HG03439 (cell line): Measurements from ENCODE around the gene BPGM.

ENCODE experiments used
- ATAC-seq: cut with Tn5 transposase; IDR thresholded peaks from one replicate; pipeline ENCODE4 v1.9.1; 2021; ENCODE audit warnings: mild to moderate bottlenecking, moderate library complexity; ENCODE audit not compliant: unreplicated experiment

BPGM gene

DNA sequence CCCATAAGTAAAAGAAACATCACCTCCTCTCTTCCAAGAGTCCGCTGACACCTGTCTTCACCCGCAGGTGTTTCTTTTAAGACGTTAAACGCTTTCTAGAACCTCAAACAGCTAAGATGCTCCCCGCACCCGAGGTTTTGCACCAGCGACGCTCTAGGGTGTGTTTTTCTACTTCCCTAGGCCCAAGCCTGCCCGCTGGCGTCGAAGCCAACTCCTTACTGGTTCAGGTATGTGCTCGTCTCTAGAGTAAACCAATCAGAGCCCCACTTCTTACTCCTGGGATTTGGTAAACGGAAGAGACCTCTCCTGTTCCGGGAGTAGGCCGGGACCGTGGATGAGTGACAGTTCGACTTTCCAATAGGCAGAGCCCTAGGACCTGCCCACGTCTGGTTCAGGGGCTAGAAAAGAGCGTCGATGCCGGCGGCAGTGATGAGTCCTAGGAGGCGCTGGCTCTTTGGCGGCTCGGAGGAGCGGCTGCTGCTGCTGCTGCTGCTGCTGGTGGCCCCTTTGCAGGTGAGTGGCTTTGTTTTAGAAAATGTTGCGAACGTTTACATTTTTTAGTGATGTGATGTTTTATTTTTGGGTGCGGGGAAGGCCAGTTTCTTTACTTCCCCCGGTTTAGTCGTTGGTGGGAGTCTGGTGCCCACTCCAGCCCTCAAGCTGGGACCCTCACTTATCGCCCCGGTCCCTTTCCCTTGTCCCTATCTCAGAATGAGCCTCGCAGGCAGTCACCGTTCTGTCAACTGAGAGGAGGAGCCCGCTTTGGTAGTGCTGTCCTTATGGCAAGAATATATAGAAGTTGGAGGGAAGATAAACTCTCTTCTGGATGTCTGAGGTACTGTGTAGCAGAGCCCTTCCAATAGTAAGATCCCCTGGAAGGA is at the start of gene BPGM:
Gene BPGM (plus strand): TSS at position 429 of the 881 bp plus-strand sequence. CDS start 14,655 bp downstream, outside the sequence.
- ATAC-seq = peak; percentile 99

DNA sequence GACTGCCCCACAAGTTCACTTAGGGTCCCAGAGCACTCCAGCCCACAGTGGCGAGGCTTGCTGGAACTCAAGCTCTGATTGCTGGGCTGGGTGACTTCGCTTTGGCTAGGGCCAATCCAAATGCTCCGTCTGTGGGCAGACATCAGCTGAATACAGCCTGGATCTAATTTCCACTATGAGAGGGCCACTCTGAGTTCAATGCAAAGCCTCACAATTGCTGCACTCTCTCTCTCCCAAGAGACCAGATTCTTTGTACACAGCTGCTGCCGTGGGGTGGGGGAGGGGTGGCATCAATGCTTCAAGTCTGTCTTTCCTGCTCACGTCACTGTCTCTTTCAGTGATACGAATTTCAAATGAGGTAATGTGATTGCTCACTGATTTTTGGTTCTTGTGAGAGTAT is 47.3 kb upstream of the BPGM start:
- no peak for ATAC-seq

GRCh38 chr7:134601459-134601858 is 45.2 kb upstream of the BPGM start:
- no peak for ATAC-seq

- no peak for ATAC-seq
These were observed 43.7 kb upstream of the BPGM start for GRCh38 chr7:134602881-134603451.

DNA sequence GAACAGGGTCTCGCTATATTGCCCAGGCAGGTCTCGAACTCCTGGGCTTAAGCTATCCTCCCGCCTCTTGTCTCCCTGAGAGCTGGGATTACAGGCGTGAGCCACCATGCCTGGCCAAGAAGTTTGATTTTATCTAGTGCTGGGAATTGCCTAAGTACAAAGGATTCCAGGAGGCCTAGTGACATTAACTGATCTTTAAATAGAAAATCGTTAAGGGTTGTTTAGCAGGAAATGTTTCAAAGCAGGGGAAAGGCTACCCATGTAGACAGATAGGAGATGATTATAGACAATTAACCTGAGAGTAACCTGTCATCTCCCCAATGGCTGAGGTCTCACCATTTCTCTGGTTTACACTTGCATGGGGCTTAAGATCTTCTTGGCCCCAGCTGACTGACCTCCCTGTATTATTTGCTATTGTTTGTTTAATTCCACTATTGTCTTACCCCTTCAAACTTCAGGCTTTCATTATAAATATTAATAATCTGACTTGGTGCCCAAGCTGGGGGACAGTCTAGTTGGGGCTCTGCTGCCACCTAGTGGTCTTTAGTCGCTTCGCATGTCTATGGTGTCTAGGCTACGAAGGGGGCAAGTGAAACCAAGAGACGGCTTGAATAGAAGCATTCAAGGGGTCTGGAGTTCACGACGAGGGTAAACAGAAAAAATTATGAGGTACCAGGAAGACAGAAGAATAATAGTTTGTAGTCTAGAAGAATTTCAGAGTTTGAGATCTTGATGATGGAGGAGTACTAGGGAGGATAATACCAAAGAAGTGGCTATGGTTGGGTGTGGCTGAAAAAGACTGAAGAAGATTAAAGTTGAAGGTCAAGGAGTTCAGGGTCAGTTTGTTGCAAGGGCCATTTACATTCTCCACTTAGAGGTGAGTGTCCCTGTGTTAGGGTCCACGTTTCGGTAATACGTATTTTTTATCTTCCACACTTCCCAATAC is 40.4 kb upstream of the BPGM start:
- ATAC-seq = peak; percentile 78

DNA sequence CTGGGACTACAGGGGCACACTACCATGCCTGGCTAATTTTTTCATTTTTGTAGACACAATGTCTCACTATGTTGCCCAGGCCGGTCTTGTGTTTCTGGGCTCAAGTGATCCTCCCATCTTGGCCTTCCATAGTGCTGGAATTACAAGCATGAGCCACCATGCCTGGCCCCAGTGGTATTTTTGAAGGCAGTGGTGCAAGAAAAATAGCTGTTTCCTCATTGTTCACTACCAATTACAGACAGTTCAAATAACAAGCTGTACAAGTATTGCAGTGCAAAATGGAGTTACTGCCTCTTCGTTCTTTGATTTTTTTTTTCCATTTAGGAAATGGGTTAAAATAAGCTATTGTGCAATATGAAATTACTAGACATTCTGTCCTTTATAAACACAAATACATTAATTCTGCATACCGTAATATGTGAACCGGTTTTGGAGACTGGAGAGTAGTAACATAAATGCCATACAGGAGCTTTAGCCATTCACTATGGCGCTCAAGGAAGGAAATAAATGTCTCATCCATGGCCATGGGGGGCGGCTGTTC is 35.0 kb upstream of the BPGM start:
- ATAC-seq = no peak

DNA sequence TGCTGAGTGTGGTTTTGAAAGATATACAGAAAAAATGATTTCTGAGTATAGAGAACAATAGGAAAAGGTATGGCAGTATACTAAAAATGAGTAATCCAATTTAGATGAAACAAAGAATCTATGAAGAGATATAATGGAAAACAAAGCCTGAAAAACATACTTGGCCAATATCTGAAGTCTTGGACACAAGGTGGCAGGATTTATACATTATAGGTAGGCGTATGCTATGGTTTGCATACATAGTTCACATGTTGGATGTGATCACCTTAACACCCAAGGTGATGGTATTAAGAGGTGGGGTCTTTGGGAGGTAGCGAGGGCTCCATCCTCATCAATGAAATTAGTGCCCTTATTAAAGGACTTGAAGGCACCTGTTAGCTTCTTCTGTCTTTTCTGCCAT is 34.5 kb upstream of the BPGM start:
- ATAC-seq = no peak

DNA sequence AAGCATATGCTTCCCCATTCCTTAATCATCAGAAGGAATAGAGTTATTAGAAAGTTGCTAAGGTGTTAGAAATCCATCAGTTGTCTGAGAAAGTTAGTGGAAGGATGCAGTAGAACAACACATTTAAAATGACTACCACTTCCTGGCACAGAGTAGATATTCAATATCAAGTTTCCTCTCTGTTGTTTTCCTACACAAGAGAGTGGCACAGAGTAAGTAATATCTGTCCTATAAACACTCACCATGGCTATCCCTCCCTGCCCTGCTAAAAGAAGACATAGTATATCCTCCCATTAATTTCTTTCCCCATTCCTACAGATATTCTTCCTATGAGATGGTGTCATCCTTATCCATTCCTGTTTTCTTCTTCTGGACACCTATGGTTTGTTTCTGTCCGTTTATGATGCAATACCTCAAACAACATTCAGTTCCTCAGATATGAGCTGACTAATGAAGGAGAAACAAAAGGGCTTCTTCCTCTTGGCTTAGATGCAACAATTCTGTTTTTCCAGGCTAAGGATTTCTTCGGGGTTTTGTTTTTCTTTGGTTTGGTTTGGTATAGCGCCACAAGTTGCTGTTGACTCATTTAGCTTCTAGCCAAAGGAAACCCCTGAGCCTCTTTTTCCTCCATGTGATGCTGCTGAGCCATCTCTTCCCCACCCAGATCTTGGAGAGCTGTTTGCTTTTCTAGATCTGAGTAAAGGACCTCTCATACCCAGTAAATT is 32.9 kb upstream of the BPGM start:
- ATAC-seq = no peak

GRCh38 chr7:134616611-134617010 is 30.0 kb upstream of the BPGM start:
- no peak for ATAC-seq

DNA sequence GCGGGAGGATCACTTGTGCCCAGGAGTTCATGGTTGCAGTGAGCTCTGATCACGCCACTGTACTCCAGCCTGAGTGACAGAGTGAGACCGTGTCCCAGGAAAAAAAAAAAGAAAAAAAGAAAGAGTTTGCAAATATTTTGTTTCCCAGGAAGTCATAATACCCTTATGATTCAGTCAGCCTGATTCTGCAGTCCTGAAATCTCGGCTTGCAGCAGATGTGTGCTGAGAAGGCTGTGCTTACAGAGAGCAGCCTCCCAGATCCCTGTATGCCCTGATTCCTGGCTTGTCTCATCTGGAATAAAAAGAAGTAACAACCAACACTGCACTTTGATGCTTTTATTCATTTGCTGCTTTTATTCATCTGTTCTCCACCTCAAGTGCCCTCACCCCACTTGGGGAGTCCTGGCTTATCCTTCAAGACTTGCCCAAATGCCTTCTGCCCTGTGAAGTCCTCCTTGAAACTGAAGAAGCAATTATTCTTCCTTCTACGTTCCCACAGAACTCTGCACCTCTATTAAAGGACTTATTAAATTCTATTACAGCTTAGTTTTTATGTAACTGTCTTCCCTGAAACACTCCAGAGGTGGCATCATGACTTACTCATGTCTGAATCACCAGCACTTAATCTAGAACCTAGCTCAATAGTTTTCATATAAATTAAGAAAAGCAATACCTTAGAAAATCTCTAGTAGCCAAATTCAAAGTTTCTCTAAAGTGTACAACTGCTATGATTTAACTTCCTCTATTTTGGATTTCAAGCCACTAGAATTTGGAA is 27.7 kb upstream of the BPGM start:
- no peak for ATAC-seq

DNA sequence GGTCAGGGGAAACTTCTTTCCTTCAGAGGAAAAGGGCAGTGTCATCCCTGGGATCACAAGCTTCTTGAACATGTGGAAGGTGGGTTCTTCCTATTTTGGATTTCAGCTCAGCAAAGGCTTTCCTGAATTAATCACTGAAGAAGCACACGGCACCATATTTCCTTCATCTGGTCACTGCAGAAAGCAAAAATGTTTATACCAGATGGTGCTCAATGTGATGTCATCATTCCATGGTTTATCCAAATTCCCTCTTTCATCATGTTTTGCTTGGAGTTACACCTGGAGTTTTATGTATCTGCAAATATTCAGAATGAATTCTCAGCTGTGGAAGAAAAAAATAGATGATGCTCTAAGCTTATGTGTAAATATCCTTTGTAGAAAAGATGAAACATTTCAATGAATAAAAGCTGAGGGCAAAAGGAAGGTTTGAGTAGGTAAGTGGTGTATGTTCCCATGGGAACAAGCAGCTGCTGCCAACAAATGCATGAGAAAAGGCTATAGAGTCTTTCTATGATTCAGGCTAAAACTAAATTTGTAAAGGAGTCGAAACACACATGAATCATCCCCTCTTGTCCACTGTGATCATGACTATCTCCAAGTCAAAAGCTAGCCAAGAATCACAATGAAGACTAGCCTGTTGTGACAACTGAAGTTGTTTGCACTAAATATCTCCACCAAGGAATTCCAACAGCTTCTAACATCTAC is 26.9 kb upstream of the BPGM start:
- ATAC-seq = no peak

- ATAC-seq = no peak
These were observed 24.2 kb upstream of the BPGM start for GRCh38 chr7:134622303-134622995.

DNA sequence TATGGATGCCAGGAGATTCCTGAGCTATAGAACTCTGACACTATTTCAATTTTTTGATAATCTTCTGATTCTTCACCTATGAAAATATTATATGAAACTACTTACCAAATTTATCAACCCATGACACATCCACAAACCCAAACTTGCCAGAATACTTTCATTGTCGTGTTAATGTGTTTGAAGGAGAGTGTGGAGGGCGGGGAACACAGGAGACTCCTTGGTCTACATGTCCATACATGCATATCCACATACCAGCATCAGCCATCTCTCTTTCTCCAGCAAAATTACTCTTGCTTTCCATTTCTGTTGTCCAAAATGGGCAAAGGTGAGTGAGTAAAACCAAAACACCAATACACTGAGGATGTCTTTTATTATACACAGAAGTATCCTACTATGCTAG is 23.5 kb upstream of the BPGM start:
- no peak for ATAC-seq

- no peak for ATAC-seq
These were observed 21.1 kb upstream of the BPGM start for GRCh38 chr7:134625550-134625949.

GRCh38 chr7:134627109-134627774 is 19.4 kb upstream of the BPGM start:
- ATAC-seq = no peak

- ATAC-seq = no peak
These were observed 18.9 kb upstream of the BPGM start for GRCh38 chr7:134627775-134628153.

DNA sequence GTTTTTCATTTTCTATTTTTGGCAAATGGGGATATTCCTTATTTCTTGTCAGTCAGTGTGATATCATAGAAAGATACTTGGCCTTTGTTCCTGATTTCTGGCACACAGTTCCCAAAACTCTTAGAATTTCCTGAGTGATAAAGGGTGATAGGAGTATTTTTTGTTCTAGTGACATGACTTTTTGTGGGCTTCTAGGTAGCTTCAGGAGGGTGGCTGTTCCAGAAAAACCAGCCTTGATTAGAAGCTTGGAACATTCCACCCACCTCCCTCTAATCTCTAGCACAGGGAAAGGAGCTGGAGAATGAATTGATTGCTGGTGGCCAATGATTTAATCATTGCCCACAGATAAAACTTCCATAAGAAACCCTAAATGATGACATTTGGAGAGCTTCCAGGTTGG is 17.2 kb upstream of the BPGM start:
- ATAC-seq = no peak

DNA sequence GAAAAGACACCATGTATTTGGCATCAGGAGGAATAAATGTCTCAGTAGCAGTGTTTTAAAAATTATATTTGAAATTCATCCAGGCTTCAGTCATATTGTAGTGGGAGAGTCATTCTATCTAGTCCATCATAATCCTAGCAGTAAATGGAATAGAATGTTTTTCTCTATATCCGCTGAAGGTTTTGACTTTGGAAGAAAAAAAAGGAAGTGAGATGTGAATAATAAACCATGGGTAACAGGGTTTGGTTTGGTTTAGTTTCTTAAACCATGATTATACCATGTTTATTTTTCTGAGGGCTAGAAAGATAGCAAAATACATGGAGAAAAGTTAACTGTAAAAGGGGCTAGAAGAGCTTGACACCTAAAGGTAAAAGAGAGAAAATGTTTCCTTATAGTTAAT is 16.4 kb upstream of the BPGM start:
- no peak for ATAC-seq
